K562 (cell line): ENCODE data around the gene SNRNP70. TPM values are rescaled to one million over a fixed set of nuclear protein-coding genes. Genes with fewer than 3 reads are reported as not detected.

Experiments used
- BCLAF1 ChIP-seq, 2 experiments: fragments of 450-650 bp in 1 of 2; IDR thresholded peaks; 2 replicates each; pipeline ENCODE4 v1.6.1; 2011 to 2017; ENCODE audit warnings: low read depth in 2 of 2, antibody characterized with exemption in 1 of 2, borderline replicate concordance in 1 of 2, low read length in 1 of 2, mild to moderate bottlenecking in 1 of 2, mixed read lengths in 1 of 2; ENCODE audit not compliant: control insufficient read depth in 1 of 2
- CEBPB ChIP-seq: fragments of 450-650 bp; IDR thresholded peaks from 2 replicates; pipeline ENCODE4 v1.6.1; 2016; ENCODE audit warnings: missing genetic modification characterization, missing compliant biosample characterization
- CHD7 ChIP-seq: fragments of 200-600 bp; sonication (generic); IDR thresholded peaks from one replicate; pipeline ENCODE4 v1.6.1; 2012; ENCODE audit warnings: mild to moderate bottlenecking, low read depth, low read length, inconsistent platforms
- FOS ChIP-seq: IDR thresholded peaks from 3 replicates; pipeline ENCODE4 v1.6.1; 2011; ENCODE audit not compliant: insufficient read length; ENCODE audit errors: extremely low read depth
- FOXM1 ChIP-seq, 2 experiments: fragments of 450-650 bp in 1 of 2; sonication (generic) in 1 of 2; formaldehyde crosslinking in 1 of 2; IDR thresholded peaks; 2 replicates each; pipeline versions ENCODE4 v1.6.1 to v1.9.0; 2017 to 2022; ENCODE audit warnings: low read depth in 2 of 2, mild to moderate bottlenecking in 2 of 2, missing genetic modification reagents in 1 of 2, moderate library complexity in 1 of 2
- FOXP1 ChIP-seq: sonication (generic); formaldehyde crosslinking; IDR thresholded peaks from 2 replicates; pipeline ENCODE4 v1.8.0; 2022; ENCODE audit warnings: mild to moderate bottlenecking, missing genetic modification reagents
- MEIS2 ChIP-seq: fragments of 450-650 bp; IDR thresholded peaks from 2 replicates; pipeline ENCODE4 v1.6.1; 2014; ENCODE audit warnings: mild to moderate bottlenecking; ENCODE audit not compliant: partially characterized antibody
- NCOA1 ChIP-seq: fragments of 450-650 bp; IDR thresholded peaks from 2 replicates; pipeline ENCODE4 v1.6.1; 2016; ENCODE audit warnings: low read depth
- NFE2 ChIP-seq: IDR thresholded peaks from 2 replicates; pipeline ENCODE4 v1.6.1; 2014; ENCODE audit warnings: antibody characterized with exemption, low read depth
- NFYB ChIP-seq: IDR thresholded peaks from 2 replicates; pipeline ENCODE4 v1.6.1; 2011; ENCODE audit warnings: mild to moderate bottlenecking, moderate library complexity; ENCODE audit not compliant: insufficient read length; ENCODE audit errors: extremely low read depth
- NONO ChIP-seq, 2 experiments: fragments of 200-400 bp in 1 of 2; fragments of 450-650 bp in 1 of 2; formaldehyde crosslinking in 1 of 2; IDR thresholded peaks; 2 replicates each; pipeline ENCODE4 v1.6.1; 2017; ENCODE audit warnings: low read depth in 2 of 2, mild to moderate bottlenecking in 2 of 2, moderate library complexity in 2 of 2, low read length in 1 of 2
- RBFOX2 ChIP-seq: fragments of 200-400 bp; formaldehyde crosslinking; IDR thresholded peaks from 2 replicates; pipeline ENCODE4 v1.6.1; 2017; ENCODE audit warnings: low read depth, mild to moderate bottlenecking, low read length, moderate library complexity
- ZNF143 ChIP-seq: sonication (generic); formaldehyde crosslinking; IDR thresholded peaks from 2 replicates; pipeline ENCODE4 v1.9.0; 2022; ENCODE audit warnings: mild to moderate bottlenecking, missing genetic modification reagents
- polyA plus RNA-seq, 8 experiments: library from polyadenylated mRNA; depleted of rRNA in 4 of 8; stranded (reverse) in 5 of 8; unstranded in 3 of 8; fragments of >200 nt; fragmentation: Nextera tagmentation in 2 of 8; fragmentation: Illumina TruSeq in 1 of 8; extraction: Ambion mirVana in 2 of 8; extraction: Trizol in 1 of 8; gene quantifications; 2 replicates each; pipeline versions ENCODE4 v1.2.1 to v1.2.3, GENCODE V29; 2011 to 2014; ENCODE audit warnings: inconsistent platforms in 1 of 8, missing spikeins in 1 of 8
- total RNA-seq, 7 experiments: library from RNA; depleted of rRNA in 6 of 7; stranded (reverse); fragments of >200 nt in 6 of 7; fragmentation: Illumina TruSeq in 2 of 7; extraction: Trizol in 2 of 7; gene quantifications; 2 replicates each; pipeline versions ENCODE4 v1.2.1 to v1.2.3, GENCODE V29; 2011 to 2021; ENCODE audit warnings: low replicate concordance in 1 of 7

SNRNP70 gene
- total and polyA plus RNA-seq, 9 of the 15 experiments (the other 6 are each of a cell fraction or from before 2014, with no cell fraction given), result 2.8 to 496 (median 136) TPM

- no peak for TF ChIP-seq CHD7
- peak; percentile 51; the same call in 1 of the 2 replicates for TF ChIP-seq FOXM1 (IDR thresholded peaks at IDR 0.05; ENCODE audit: low read depth)
- no peak for TF ChIP-seq FOXM1 (CRISPR knock-in tag; IDR thresholded peaks at IDR 0.05; ENCODE audit: low read depth)
- TF ChIP-seq ZNF143, result no peak
- TF ChIP-seq NONO (IDR thresholded peaks at IDR 0.05; ENCODE audit: low read depth in 2 of 2, low read length in 1 of 2), result peak in 1 of 2 experiments; percentile 98; a peak in 2 of 4 replicates
- TF ChIP-seq RBFOX2, result peak; percentile 9; the same call in 1 of the 2 replicates
- no peak for TF ChIP-seq NFE2
- peak in 1 of 2 experiments; percentile 91; a peak in 2 of 4 replicates for TF ChIP-seq BCLAF1 (IDR thresholded peaks at IDR 0.05; ENCODE audit: borderline replicate concordance in 1 of 2, control insufficient read depth in 1 of 2, low read depth in 2 of 2, low read length in 1 of 2)
- 0 out of 2 replicates have a peak, but pooled peaks have one; percentile 4 for TF ChIP-seq NCOA1
- TF ChIP-seq FOS, result no peak
- TF ChIP-seq NFYB, result no peak
- TF ChIP-seq FOXP1 (CRISPR knock-in tag), result no peak
- no peak for TF ChIP-seq MEIS2
- TF ChIP-seq CEBPB (tag), result peak; percentile 7; the same call in 1 of the 2 replicates
Observed at GRCh38 chr19:49149652-49150105, 64.4 kb downstream of the SNRNP70 start (continued).
